Esophagus squamous epithelium (tissue), 4 donors: ENCODE measurements around the gene DBI.

Experiments
- POLR2A ChIP-seq, 4 donors: fragments of 450-650 bp; IDR thresholded peaks; one replicate each; pipeline ENCODE4 v1.6.1; 2017; ENCODE audit warnings: antibody characterized with exemption in 4 of 4, mild to moderate bottlenecking in 4 of 4, moderate library complexity in 3 of 4
- TF ChIP-seq, protein P1 (sequence below), 6 experiments: fragments of 450-650 bp in 4 of 6; fragments of 200-600 bp in 2 of 6; sonication (generic) in 2 of 6; IDR thresholded peaks; one replicate each; pipeline ENCODE4 v1.5.1; 2016 to 2019; ENCODE audit warnings: antibody characterized with exemption in 6 of 6, mild to moderate bottlenecking in 4 of 6, moderate library complexity in 4 of 6

GRCh38 chr2:119319593-119319992 is 47.2 kb upstream of the DBI start:
- TF ChIP-seq, protein P1, sequence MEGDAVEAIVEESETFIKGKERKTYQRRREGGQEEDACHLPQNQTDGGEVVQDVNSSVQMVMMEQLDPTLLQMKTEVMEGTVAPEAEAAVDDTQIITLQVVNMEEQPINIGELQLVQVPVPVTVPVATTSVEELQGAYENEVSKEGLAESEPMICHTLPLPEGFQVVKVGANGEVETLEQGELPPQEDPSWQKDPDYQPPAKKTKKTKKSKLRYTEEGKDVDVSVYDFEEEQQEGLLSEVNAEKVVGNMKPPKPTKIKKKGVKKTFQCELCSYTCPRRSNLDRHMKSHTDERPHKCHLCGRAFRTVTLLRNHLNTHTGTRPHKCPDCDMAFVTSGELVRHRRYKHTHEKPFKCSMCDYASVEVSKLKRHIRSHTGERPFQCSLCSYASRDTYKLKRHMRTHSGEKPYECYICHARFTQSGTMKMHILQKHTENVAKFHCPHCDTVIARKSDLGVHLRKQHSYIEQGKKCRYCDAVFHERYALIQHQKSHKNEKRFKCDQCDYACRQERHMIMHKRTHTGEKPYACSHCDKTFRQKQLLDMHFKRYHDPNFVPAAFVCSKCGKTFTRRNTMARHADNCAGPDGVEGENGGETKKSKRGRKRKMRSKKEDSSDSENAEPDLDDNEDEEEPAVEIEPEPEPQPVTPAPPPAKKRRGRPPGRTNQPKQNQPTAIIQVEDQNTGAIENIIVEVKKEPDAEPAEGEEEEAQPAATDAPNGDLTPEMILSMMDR (IDR thresholded peaks at IDR 0.05) = no peak
- no peak for TF ChIP-seq POLR2A (IDR thresholded peaks at IDR 0.05)
